ENCODE results near the gene FOSL2.
A peak's percentile ranks its signal among the peaks of the same experiment; 100 is the strongest.
"Not testable (repeated sequence)": the region's sequence is repeated elsewhere in the genome, so short reads cannot be mapped to it uniquely, and the experiment has no call there.

The FOSL2 gene

DNA sequence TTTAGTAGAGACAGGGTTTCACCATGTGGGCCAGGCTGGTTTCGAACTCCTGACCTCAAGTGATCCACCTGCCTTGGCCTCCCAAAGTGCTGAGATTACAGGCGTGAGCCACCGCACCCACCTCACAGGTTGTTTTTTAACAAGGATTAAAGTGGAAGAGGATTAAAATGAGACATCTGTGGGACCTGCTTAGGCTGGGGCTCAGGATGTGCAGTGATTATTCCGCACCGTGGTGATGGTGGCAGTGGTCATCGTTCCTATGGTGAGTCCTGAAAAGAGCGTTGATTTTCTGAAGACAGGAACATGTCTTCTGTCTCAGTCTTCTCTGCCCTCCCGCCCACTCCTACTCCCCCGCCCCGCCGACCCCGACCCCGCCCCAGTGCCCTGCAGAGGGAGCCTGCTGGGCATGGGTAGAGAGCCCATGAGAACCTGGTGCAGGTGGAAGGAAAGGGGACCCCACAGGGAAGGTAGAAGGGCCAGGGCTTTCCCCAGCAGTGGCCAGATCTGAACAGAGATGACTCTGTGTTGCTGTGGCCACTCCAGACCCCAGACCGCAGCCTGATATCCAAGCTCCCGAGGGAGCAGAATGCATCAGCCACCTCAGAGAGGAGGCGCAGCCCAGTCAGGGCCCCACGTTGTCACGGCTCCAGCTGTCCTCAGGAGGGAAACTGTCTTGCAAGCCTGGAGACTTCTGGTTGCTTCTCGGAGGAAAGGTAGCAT is 34.5 kb upstream of the FOSL2 start:
- no peak for DNase-seq (ENCODE audit: low read depth)

DNA sequence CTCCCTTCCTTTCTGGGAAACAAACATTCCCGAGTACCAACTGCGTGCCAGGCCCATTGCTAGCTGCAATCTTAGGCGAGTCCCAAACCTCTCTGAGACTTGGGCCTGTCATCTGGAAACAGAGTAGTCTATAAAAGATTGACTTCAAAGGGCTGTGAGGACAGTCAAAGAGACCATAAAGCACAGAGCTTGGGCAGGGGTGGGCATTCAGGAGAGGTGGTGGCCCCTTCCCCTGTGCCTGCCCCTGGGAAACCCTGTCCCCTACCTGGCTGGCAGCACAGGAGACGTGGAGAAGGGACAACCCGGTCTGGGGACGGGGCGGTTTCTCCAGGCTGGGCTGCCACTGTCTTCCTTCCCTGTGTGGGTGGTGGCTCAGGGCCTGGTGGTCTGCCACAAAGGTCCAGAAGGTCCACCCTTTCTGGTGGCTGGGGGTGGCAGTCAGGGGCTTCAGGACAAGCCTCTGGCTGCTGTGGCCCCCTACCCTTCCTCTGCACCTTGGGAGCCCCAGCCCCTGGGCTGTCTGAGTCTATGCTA is 33.9 kb upstream of the FOSL2 start:
- DNase-seq (ENCODE audit: low read depth) = no peak

DNA sequence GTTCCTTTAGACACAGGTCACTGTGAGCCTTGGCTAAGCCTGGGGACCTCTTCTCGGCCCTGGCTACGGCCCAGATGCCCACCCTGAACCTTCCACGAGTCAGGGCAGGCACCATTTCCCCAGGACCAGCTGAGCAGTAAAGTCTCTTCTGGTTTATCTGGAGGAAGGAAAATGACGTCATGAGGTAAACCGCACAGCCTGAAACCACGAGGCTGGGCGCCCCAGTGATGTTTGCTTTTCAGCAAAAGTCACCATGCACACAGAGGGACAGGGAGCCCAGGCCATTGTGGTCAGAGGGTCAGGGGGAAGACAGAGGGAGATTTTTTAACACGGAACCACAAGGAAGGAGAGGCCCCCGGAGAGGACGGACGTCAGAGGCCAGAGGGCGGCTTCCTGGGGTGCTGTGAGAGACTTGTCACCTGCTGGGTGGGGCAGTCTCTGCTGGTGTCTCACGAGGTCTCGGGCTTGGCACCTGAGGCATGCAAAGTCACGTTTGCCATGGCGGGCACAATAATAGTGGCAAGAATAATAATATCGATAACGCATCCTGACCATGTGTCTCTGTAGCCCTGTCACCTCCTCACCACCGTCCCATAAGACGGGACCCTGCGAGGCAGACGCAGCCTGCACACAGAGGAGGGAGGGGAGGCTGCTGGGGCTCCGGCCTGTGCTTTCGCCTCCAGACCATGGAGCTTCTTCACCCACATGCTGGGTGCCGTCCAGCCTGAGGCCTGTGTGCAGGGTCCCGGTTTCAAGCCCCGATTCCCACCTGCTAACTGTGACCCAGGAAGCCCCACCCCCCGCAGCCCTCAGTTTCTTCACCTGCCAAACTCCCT is 33.2 kb upstream of the FOSL2 start:
- peak; percentile 84 for DNase-seq (ENCODE audit: low read depth)

DNA sequence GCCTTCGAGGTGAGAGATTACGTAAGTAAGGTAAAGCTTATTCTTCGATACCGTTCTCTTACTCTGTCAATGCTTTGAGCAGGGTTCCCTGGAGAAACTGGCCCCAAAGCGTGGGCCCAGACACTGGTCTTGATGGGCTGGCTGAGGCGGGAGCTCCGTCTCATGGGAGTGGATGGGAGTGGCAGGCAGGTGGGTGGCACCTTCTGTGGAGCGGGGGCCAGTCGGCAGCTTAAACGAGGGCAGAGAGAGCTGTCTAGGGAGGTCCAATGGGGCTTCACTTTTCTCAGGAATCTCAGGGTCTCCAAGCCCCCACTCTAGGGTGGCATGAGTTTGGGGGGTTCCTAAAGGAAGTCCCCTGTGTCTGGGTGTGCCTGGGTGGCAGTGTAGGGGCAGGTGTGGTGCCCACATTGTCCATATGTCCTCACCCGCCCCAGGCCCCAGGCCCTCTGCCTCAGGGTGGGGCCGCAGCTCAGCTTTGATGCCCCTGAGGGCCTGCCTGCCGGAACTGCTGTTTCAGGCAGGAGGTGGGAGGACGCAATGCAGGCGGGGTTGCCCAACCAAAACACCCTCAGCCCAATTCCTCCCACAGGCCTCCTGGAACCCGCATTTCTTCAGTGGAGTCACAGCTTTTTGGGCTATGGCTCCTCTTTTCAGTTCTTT is 32.5 kb upstream of the FOSL2 start:
- no peak for DNase-seq (ENCODE audit: low read depth)

DNA sequence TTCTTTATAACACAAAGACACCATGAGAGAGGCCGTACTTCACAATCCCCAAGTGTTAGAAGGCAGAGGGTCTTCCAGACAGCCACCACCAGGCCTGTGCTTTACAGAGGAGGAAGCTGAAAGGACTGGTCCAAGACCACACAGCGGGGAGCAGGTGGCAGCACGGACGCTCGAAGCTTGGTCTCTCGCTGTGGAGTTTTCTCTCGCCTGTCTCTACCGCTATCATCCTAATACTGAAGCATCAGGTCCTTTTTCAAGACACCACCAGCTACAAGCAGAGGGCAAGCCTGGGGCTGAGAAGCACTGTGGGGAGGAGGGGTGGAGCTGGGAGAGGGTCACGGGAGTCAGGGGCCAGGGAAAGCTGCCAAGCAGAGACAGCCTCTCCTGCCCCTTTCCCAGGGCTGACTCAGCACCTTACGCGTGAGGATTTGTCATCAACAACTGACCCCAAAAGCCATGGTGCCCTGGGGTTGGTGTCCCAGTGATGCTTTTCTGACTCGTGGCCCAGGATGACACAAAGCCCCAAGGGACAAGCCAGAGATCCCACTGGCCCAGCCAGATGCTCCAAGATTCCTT is 31.9 kb upstream of the FOSL2 start:
- DNase-seq (ENCODE audit: low read depth) = no peak

DNA sequence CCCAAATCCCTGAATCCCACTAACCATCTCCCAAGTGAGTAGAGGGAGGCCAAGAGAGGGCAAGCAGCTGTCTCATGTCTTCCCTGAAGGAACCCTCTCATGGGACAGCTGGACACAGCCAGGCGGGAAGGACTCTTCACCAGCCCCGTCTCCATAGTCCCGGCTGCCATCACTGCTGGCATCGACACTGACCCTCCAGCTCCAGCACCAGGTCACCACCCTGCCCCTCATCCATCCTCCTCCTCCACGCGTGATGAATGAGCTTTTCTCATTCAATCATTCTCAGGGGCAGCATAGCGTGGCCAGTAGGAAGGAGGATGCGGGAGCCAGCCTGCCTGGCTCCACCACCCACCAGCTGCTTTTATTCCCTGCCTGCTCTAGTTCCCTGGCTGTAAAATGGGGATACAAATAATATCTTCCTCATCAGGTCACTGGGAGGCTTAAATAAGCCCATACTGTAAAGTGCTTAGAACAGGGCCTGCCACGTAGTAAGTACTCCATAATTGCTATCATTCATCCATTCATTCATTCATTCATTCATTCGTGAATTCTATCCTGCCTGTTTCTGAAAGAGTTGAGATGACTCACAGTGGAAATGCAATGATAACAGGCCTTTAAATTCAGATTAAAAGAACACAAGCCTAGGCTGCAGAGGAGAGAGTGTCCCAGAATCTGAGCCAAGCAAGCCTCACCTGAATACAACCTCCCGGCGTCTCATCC is 30.5 kb upstream of the FOSL2 start:
- DNase-seq (ENCODE audit: low read depth) = no peak

DNA sequence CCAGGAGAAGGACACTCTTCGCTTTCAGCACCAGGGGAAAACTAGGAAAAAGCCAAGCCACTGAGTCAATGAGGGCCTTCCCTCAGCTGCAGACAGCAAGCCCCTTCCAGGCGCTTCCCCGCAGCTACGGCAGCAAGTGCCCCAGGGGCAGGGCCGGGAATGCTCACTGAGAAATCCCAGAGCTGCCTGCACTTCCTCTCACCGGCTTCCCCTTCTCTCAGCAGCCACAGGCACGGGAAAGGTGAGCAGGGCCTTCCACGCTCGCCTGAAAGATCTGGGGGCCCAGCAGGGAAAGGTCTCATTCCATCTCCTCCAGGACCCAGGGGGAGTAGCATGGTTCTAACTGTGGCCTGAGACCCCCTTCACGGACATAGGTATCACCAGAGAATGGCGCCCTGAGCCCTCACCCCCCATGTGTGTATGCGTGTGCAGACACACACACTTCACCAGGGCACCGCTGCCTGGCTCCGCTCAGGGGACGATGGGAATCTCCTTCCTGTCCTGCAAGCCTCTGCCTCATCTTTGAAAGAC is 29.6 kb upstream of the FOSL2 start:
- DNase-seq (ENCODE audit: low read depth) = no peak

DNA sequence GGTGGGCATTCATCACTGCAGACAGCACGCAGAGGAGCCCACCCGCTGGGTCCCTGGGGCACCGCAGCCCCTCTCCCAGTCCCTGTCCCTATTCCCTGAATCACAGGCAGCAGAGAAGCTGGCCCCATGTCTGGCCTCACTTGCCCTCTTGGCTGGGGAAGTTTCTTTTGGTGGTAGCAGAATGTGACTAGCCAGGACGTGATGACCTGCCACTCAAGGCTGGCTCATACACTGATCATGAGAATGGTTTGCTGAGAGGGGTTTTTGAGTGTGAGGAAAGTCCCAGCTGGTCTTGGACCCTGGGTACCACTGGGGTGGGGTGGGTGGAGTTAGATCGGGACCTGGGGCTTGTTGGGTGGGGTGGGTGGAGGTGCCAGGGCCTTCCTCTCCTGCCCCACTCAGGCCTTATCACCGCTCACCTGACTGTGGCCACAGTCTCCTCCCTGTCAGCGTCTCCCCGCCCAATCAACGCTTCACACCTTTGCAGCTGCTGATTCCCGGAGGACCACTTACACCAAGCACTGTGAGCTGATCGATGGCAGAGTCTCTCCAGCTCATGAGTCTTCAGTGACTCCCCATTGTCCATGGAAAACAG is 28.9 kb upstream of the FOSL2 start:
- DNase-seq (ENCODE audit: low read depth) = no peak

DNA sequence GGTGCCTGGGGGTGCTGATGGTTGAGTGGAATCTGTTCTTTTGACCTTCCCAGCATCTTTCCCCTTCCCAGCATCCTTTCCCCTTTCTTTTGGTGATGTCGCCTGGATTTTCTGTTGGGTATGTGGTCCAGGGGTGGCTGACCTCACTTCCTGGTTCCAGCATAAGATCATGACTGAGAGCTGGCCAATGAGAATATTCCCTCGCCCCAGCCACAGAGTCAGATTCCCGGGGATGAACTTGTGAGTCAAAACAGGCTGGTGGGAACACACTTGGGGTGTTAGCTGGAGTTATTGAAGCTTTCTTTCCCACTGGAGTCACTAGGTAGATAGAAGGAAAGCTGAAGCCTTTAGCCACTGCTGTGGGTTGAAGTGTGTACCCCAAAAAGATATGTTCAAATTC is 28.0 kb upstream of the FOSL2 start:
- DNase-seq (ENCODE audit: low read depth) = no peak

DNA sequence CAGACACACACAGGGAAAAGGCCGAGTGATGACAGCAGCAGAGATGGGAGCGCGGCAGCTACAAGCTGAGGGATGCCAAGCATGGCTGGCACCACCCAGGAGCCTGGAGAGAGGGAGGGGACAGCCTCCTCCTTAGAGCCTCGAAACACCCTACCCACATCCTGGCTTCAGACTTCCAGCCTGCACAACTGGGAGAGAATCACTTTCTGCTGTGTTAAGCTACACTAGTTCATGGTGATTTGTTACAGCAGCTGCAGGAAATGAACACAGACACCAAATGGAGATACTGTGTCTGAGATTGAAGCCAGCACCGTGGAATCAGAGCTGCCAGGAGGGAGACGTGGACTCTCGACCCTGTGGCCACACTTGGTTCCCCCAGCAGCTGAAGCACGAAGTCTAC is 27.5 kb upstream of the FOSL2 start:
- DNase-seq (ENCODE audit: low read depth) = no peak

DNA sequence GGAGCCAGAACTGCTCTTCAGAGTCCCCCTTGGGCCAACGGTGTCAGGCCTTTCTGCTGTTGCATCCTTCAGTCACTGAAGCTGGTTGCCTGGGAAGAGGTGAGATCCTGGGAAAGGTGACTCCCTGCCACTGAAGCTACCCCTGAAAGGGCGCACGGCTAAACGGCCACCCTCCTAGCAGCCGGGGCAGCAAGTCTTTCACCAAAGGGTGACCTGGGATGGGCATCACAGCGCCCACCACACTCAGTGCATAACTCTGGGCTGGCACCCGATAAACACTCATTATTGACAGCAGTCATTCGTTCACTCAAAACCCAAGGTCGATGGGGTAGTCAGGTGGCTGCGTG is 26.5 kb upstream of the FOSL2 start:
- no peak for DNase-seq (ENCODE audit: low read depth)

DNA sequence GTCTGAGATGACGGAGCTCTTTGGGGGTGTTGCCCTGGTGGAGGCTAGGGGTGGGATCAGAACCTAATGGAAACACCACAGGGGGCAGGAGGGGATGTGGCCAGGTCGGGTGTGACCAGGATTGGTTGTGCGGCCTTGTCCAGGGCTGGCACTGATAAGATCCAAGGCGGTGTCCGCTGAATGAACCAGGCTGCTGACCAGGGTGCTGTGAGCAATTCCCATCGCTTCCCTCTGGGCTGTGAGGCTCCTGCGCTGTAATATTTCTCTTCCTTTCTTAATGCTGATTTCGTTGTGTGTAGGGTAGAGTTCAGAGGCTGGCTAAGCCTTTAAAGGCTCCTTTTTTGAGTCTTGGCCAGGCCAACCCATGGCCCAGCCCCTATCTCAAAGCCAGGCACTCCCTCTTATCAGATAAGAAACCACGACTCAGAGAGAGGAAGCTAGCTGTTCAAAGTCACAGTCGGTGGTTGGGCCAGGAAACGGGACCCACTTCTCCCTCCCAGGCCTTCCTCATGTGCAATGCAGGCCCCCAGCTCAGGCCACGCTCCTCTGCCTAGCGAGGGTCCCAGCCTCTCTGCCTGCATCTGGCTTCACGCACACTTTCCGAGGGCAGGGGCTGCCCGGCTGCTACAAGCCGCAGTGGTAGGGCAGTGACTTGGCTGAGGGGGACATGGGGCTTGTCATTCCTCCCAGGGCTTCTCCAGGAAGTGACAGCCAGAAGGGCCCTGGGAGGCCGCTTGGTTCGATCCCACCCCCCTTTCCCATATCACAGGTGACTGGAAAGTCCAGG is 26.0 kb upstream of the FOSL2 start:
- peak; percentile 64 for DNase-seq (ENCODE audit: low read depth)

DNA sequence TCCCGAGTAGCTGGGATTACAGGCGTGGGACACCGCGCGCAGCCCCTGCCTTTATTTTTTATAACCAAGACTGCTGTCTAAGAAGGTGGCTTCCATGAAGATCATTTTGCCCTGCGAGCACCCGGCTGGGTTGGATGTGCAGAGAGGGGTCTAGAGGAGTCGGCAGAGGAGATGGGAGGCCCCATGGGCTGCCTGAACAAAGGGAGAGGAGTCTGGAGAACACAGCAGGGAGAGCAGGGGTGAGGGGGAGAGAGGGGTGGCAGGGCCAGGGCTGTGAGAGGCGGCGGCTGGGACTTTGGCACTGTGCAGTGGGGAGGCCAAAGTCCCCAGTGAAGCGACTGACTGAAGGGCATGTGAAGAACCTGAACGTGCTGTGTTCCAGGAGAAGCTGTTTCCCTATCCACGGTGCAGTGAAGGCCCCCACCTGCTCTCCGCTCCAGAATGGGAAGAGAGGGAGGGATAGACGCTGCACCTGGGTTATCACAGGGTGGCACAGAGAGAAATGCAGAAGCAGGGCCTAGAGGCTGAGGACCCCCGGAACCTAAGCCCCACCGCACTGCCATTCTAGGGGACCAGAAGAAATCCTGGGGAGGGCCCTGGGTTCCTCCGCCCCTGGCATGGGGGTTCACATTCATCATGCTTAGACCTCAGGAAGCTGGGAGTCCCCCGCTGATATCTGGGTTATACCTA is 24.8 kb upstream of the FOSL2 start:
- no peak for DNase-seq (ENCODE audit: low read depth)

DNA sequence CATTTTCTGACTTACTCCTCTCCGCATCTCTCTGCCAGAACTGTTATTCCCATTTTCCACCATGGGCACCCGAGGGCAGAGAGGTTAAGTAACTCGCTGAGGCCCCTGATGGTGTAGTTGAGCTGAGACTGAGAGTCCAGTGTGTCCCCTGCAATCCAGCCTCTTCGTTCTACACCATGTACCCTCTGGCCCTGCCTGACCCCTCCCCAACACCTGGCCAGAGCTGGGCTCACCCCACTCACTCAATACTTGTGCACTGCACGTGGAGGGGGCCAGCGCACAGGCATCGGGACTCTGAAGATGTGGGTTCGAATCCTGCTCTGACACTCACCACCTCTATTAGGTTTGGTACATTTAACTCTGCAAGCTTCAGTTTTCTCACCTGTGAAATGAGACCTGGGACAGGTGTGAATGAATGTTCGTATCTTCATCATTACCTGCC is 24.3 kb upstream of the FOSL2 start:
- DNase-seq (ENCODE audit: low read depth) = no peak

DNA sequence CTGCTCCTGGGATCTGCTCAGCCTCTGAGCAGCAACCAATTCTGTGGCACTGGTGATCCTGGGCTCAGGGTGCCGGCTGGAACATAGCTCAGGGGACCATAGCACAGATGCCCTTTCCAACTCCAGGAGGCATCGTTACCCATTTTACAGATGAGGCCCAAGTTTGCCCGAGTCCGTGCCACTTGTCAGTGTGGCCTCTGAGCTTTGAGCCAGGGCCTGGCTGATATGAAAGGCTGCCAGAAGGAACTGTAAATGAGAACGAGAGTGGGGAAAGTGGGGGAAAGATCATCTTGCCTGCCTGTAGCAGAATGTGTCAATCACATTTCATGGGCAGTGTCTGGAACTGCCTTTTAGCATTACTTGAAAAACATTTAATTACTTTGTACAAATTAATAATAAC is 23.3 kb upstream of the FOSL2 start:
- no peak for DNase-seq (ENCODE audit: low read depth)

DNA sequence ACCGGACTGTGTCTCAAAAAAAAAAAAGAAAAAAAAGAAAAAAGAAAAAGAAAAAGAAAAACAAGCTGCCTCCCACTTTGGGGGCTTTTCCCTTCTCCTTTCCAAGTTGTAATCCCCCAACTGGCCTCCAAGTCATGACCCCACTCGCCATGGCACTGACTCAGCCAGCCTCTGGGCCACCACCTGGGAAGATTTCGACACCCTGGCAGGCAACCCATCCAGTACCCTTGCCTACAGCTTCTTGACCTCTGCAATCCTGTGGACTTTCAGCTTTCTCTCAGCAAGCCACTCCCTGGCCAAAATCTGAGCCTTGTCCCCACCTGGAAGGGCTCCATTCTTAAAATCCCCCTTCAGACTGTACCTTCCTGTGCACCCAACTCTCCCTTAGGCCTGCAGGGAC is 22.3 kb upstream of the FOSL2 start:
- no peak for DNase-seq (ENCODE audit: low read depth)

DNA sequence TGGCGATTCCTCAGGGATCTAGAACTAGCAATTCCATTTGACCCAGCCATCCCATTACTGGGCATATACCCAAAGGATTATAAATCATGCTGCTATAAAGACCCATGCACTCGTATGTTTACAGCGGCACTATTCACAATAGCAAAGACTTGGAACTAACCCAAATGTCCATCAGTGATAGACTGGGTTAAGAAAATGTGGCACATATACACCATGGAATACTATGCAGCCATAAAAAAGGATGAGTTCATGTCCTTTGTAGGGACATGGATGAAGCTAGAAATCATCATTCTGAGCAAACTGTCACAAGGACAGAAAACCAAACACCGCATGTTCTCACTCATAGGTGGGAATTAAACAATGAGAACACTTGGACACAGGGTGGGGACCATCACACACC is 20.9 kb upstream of the FOSL2 start:
- DNase-seq (ENCODE audit: low read depth) = not testable (repeated sequence)

DNA sequence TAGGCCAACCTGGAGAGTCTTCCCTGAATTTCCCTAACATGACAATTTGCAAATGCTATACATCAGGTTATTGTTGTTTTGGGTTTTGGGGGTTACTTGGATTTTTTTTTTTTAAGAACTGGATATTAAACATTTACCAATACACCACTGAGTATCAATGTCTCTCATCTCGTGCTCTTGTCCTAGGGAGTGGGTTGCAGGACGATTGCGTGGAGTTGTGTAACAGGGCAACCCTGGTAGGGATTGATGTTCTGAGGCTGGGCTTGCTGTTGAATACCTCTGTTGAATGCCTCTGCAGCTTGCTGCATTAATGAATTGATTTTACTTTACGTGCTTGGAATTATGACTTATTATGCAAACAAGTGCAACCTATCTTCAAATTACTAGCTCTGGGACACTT is 18.8 kb upstream of the FOSL2 start:
- no peak for DNase-seq (ENCODE audit: low read depth)

DNA sequence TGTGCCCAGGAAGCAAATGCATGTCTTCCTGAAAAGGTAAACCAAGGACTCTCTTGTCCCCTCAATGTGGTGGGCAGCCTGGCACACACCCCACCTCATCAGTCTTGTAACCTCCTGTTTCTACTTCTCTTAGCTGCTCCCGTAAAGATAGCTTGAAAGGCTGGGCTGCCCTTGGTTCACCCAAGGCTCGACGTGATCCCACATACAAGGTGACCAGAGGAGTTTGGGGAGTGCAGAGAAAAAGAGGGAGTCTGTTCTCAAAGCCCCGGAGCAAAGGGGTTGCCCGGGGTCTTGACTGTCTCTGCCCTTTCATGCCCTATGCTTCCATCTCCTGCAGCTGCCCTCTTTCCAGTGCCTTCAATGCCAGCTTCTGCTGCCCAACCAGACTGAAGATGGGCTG is 18.3 kb upstream of the FOSL2 start:
- DNase-seq (ENCODE audit: low read depth) = no peak

DNA sequence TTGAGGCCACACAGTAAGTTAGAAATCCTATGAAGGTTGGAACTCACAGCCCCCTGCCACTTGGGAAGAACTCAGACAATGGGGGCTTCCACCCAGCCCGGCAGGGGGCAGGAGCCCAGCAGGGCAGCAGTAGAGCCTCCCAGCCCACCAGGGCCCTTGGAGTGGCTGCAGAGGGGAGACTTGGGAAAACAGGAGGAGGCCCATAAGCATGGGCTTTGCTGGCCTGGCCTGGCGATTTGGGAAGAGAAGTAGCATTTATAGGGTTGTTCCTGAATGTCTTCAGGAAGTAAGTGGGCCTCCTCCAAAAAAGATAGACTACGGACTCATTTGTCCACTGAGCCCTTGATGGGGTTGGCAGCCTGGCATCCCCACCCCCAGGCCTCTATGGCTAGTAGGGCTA is 17.4 kb upstream of the FOSL2 start:
- no peak for DNase-seq (ENCODE audit: low read depth)

All from T-helper 22 cell (primary cell).